ENCODE results near the gene HTD2.
"Not testable (repeated sequence)": the region's sequence is repeated elsewhere in the genome, so short reads cannot be mapped to it uniquely, and the experiment has no call there.

The HTD2 gene

GRCh38 chr3:58285334-58285733, 21.0 kb upstream of the HTD2 start:
- DNase-seq (ENCODE audit: low spot score) = no peak
- TF ChIP-seq, protein P1, sequence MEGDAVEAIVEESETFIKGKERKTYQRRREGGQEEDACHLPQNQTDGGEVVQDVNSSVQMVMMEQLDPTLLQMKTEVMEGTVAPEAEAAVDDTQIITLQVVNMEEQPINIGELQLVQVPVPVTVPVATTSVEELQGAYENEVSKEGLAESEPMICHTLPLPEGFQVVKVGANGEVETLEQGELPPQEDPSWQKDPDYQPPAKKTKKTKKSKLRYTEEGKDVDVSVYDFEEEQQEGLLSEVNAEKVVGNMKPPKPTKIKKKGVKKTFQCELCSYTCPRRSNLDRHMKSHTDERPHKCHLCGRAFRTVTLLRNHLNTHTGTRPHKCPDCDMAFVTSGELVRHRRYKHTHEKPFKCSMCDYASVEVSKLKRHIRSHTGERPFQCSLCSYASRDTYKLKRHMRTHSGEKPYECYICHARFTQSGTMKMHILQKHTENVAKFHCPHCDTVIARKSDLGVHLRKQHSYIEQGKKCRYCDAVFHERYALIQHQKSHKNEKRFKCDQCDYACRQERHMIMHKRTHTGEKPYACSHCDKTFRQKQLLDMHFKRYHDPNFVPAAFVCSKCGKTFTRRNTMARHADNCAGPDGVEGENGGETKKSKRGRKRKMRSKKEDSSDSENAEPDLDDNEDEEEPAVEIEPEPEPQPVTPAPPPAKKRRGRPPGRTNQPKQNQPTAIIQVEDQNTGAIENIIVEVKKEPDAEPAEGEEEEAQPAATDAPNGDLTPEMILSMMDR (conservative IDR thresholded peaks at IDR 0.05; ENCODE audit: low read depth) = no peak
- ChIA-PET CTCF (interaction anchor here (0.7 to 1.0 kb wide), 2 partner anchors 106 to 298 kb away, joined by 3 read pairs; no protein-coding TSS in a partner anchor), POLR2A (ENCODE audit: low non-redundant PET) (no interaction called here)
- H3K27ac ChIP-seq = no peak overlapping the region

GRCh38 chr3:58287354-58287753, 19.0 kb upstream of the HTD2 start:
- DNase-seq (ENCODE audit: low spot score) = no peak
- ChIA-PET POLR2A (ENCODE audit: low non-redundant PET) (no interaction called here), CTCF (no interaction called here)
- H3K27ac ChIP-seq = no peak overlapping the region
- TF ChIP-seq, protein P1 (conservative IDR thresholded peaks at IDR 0.05; ENCODE audit: low read depth) = no peak

DNA sequence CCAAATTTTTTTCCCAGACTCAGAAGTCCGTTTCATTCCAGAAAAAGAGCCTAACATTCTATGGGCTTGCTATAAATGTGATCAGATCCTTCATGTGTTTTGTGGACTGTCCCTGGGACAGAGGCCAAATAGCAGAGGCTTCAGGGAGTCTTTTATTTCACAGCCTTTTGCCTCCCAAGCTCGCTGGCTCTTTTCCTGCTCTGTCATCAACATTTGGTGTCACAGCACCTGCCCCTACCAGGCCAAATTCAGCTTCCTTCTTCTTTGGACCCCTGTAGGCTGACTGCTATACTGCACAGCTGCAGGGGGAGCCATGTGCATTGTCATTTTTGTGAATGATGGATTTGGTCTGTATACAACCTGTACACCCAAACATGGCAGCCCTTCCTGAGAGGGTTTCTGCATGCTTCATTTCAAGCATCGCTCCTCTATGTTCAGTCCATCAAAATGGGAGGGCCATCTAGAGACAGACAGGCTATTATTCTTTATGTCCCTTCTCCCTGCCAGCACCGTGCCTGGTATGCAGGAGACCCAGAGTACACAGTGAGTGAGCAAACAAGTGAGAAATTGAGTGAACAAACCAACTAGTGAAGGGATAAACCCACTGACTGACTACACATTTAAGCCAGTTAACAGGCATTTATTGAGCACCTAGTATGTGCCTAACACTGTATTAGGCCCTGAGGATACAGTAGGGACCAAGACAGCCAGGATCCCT, 18.1 kb upstream of the HTD2 start:
- ChIA-PET CTCF (no interaction called here), POLR2A (ENCODE audit: low non-redundant PET) (no interaction called here)
- H3K27ac ChIP-seq = no peak overlapping the region
- TF ChIP-seq, protein P1 (conservative IDR thresholded peaks at IDR 0.05; ENCODE audit: low read depth) = no peak
- DNase-seq (ENCODE audit: low spot score) = no peak

DNA sequence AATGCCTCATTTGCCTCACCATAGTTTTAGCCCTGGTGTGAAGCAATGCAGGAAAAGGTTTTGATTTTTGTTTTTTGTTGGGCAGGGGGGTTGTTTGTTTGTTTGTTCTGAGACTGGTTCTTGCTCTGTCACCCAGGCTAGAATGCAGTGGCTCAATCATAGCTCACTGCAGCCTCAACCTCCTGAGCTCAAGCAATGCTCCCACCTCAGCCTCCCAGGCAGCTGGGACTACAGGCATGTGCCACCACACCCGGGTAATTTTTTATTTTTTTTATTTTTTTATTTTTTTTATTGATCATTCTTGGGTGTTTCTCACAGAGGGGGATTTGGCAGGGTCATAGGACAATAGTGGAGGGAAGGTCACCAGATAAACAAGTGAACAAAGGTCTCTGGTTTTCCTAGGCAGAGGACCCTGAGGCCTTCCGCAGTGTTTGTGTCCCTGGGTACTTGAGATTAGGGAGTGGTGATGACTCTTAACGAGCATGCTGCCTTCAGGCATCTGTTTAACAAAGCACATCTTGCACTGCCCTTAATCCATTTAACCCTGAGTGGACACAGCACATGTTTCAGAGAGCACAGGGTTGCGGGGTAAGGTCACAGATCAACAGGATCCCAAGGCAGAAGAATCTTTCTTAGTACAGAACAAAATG, 17.2 kb upstream of the HTD2 start:
- CTCF ChIA-PET; H3K27ac ChIP-seq; POLR2A ChIA-PET (ENCODE audit: low non-redundant PET); DNase-seq (ENCODE audit: low spot score): not testable (repeated sequence)

- DNase-seq (ENCODE audit: low spot score); POLR2A ChIA-PET (ENCODE audit: low non-redundant PET); CTCF ChIA-PET; H3K27ac ChIP-seq: not testable (repeated sequence)
Measured at GRCh38 chr3:58290446-58290845, 15.9 kb upstream of the HTD2 start.

- ChIA-PET POLR2A (ENCODE audit: low non-redundant PET) (no interaction called here), CTCF (interaction anchor here (0.6 kb wide), 1 partner anchor 74 kb away, joined by 3 read pairs; no protein-coding TSS in a partner anchor)
- TF ChIP-seq, protein P1 (conservative IDR thresholded peaks at IDR 0.05; ENCODE audit: low read depth) = no peak
- H3K27ac ChIP-seq = no peak overlapping the region
- no peak for DNase-seq (ENCODE audit: low spot score)
Measured at GRCh38 chr3:58291671-58292338, 14.5 kb upstream of the HTD2 start.

GRCh38 chr3:58292866-58293265, 13.5 kb upstream of the HTD2 start:
- no peak for DNase-seq (ENCODE audit: low spot score)
- H3K27ac ChIP-seq = no peak overlapping the region
- ChIA-PET CTCF (interaction anchor here (0.6 kb wide), 1 partner anchor 60 kb away, joined by 3 read pairs; no protein-coding TSS in a partner anchor), POLR2A (ENCODE audit: low non-redundant PET) (no interaction called here)
- TF ChIP-seq, protein P1 (conservative IDR thresholded peaks at IDR 0.05; ENCODE audit: low read depth) = no peak
